GM18498 (cell line): ENCODE results near the gene LYSET.
"Not testable (repeated sequence)": the region's sequence is repeated elsewhere in the genome, so short reads cannot be mapped to it uniquely, and the experiment has no call there.

Experiments
- ATAC-seq: cut with Tn5 transposase; IDR thresholded peaks from one replicate; pipeline ENCODE4 v1.9.1; 2021; ENCODE audit warnings: mild to moderate bottlenecking, moderate library complexity; ENCODE audit not compliant: unreplicated experiment

The LYSET gene

DNA sequence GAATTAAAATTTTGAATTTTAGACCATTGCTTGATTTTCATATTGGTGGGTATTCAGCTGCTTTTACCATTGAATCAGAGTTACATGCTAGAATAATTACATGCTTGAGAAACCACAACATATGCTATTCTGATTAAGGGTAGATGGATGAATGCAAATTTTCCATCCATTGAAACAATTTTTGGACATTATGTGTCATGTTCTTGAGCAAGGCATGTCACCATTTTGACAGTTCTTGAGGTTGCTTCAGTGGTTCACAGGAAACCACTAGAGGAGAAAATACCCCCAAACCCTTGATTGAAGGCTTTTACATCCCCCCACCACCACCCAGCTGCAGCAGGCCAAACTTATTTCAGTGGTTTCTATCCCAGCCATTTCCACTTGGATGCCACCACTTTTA is 35.4 kb downstream of the LYSET start:
- no peak for ATAC-seq

DNA sequence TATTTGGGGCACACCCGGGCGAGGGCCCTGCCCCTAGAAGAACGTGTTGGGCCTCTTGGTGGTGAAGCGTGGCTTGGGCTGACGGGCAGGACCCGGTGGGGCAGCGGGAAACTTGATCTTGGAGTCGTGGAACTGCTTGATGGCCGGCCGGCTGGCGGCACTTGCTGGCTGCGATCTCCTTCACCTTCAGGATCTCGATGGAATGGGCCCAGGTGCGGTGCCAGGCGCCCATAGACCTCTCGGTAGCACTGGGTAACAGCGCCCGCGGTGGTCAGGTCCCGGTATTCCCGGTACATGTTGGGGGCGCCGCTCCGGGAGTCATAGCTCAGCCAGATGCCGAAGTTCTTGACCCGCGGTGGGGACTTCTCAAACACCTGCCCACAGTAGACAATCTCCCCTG is 38.4 kb downstream of the LYSET start:
- no peak for ATAC-seq

DNA sequence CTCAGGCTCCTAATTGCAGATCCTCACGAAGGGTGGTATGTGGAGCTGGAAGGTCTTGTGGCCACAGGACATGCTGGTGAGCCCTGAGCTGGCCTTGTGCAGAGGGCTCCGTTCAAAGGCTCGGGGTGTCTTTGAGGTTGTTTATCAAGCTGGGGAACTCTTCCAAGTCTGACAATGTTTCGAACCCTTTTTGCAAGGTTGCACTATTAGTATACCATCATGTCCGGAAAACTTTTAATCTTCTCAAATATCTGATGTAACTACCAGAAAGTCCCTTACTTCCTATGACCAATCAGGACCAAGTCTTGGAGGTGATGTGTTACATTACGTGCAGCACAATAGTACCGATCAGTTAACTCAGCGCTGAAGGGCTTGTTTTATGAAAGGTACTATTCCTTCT is 43.4 kb downstream of the LYSET start:
- no peak for ATAC-seq

DNA sequence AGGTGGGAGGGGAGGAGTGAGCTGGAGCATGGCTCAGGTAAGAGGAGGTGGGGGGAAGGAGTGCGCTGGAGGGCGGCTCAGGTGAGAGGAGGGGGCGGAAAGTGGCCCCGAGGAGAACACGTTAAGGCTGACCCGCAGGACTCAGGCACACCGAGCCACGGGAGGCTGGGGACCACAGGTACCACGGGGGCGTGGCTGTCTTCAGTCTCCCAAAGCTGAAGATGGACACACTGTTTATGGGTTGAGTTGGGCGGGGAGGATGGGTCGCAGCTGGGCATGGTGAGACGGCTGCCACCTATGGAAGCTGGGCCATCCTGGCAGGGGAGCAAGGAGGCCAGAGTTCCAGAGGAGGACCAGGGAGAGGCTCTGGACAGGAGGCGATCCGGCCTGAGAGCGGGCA is 45.4 kb downstream of the LYSET start:
- no peak for ATAC-seq

DNA sequence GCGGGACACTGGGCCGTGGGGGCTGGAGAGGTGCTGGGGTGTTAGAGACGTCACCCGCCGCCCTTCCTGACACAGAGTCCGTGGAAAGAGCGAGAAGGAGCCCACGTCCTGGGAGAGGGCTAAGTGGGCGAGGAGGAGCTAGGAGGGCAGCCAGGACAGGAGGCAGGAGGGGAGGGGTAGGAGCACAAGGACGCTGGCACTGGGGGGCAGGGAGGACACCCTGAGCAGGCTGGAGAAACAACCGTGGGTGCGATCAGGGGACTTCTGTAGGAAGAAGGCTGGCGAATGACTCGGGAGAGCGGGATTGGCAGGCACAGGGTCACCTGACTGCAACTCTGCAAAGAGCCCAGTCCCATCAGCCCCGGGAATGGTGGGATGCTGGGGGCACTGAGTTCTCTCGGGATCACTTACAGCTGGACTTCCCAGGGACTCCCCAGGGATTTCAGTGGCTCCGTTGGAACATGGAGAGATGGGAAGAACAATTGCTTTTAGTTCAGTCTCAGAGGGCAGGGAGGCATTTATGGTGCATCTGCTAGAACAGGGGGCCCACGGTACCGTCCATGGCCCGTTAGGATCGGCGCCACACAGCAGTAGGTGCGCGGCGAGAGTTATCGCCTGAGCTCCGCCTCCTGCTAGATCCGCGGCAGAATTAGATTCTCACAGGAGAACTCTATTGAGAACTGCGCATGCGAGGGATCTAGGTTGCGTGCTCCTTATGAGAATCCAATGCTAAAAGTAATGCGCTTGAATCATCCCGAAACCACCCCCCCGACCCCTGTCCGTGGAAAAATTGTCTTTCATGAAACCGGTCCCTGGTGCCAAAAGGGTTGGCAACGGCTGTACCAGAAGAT is 46.2 kb downstream of the LYSET start:
- no peak for ATAC-seq

DNA sequence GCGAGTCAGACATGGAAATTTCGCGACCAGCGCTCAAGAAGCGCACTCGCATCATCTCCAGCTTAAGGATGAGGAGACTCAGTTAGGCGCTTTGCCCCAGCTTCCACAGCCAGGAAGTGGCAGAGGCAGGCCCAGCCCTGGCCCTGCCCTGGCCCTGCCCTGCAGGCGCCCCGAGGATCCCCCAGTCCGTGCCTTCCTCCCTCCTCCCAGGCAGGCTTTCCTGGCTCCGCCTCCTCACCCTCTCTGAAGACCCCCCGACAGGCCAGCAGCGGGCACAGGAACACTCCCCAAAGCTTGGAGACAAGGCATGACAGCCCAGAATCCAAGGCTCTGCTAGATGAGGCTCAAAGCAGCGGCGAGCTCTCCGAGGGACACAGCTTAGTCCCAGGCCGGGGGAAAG is 47.0 kb downstream of the LYSET start:
- ATAC-seq = no peak

DNA sequence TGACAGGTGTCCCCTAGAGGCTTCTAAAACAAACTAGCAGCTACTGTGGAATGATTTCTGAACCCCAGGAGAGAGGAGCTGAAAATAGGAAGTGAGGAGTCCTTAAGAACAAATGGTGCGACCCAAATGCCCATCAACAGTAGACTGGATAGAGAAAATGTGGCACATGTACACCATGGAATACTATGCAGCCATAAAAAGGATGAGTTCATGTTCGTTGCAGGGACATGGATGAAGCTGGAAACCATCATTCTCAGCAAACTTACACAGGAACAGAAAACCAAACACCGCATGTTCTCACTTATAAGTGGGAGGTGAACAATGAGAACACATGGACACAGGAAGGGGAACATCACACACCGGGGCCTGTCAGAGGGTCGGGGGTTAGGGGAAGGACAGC is 48.0 kb downstream of the LYSET start:
- not testable (repeated sequence) for ATAC-seq

DNA sequence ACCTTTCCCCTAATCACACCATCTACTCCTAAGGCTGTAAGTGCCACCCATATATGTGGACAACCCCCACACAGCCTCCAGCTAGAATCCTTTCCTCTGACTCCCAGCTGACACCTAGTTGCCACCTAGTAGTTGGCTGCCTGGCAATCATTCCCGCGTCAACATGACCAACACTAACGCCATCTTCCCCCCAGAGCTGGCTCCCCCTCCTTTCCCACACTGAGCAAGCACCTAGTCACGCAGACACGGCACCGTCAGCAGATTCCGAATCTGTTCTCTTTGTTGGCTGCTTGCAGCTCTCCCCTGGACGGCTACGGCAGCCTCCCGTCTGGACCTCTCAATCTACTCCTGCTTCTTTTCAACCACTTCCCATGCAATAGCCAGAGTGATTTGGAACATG is 49.7 kb downstream of the LYSET start:
- no peak for ATAC-seq
